ENCODE data around the gene CDC26.

Gene CDC26

GRCh38 chr9:113246928-113247327, 28.4 kb downstream of the CDC26 start:
- TF ChIP-seq, protein P1, sequence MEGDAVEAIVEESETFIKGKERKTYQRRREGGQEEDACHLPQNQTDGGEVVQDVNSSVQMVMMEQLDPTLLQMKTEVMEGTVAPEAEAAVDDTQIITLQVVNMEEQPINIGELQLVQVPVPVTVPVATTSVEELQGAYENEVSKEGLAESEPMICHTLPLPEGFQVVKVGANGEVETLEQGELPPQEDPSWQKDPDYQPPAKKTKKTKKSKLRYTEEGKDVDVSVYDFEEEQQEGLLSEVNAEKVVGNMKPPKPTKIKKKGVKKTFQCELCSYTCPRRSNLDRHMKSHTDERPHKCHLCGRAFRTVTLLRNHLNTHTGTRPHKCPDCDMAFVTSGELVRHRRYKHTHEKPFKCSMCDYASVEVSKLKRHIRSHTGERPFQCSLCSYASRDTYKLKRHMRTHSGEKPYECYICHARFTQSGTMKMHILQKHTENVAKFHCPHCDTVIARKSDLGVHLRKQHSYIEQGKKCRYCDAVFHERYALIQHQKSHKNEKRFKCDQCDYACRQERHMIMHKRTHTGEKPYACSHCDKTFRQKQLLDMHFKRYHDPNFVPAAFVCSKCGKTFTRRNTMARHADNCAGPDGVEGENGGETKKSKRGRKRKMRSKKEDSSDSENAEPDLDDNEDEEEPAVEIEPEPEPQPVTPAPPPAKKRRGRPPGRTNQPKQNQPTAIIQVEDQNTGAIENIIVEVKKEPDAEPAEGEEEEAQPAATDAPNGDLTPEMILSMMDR (IDR thresholded peaks at IDR 0.05; ENCODE audit: extremely low read depth, insufficient read depth, missing control alignments) = no peak
- no peak for DNase-seq (ENCODE audit: low spot score)
- in situ Hi-C loops (cut with MboI; ENCODE audit: low pct_unique_long_range_greater_than_20kb, low sequenced_read_pairs, unreplicated experiment) = no loop called here

- no peak for DNase-seq (ENCODE audit: low spot score)
- TF ChIP-seq, protein P1 (IDR thresholded peaks at IDR 0.05; ENCODE audit: extremely low read depth, insufficient read depth, missing control alignments) = no peak
- in situ Hi-C loops (cut with MboI; ENCODE audit: low pct_unique_long_range_greater_than_20kb, low sequenced_read_pairs, unreplicated experiment) = no loop called here
Observed at GRCh38 chr9:113245894-113246293, 29.5 kb downstream of the CDC26 start.

DNA sequence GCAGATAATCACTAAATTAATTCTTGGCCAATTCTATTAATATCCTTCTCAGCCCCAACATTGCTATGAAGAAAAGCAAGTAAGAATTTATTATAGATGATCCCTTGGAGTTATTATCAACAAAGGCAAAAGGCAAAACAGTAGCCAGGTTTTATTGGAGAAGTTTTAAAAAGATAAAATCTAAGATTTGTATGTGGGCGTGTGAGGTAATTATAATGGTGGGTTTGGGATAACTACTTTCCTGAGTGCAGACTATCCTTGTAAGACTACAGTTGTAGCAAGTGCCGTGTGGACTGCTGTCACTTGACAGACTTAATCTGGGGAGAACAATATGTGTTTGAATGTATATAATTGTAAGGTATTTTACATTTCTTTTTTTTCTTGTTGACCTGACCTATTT, 30.8 kb downstream of the CDC26 start:
- in situ Hi-C loops (cut with MboI; ENCODE audit: low pct_unique_long_range_greater_than_20kb, low sequenced_read_pairs, unreplicated experiment) = no loop called here
- TF ChIP-seq, protein P1 (IDR thresholded peaks at IDR 0.05; ENCODE audit: extremely low read depth, insufficient read depth, missing control alignments) = no peak
- DNase-seq (ENCODE audit: low spot score) = no peak

- TF ChIP-seq, protein P1 (IDR thresholded peaks at IDR 0.05; ENCODE audit: extremely low read depth, insufficient read depth, missing control alignments) = no peak
- no peak for DNase-seq (ENCODE audit: low spot score)
- in situ Hi-C loops (cut with MboI; ENCODE audit: low pct_unique_long_range_greater_than_20kb, low sequenced_read_pairs, unreplicated experiment) = no loop called here
Observed at GRCh38 chr9:113241161-113241560, 34.2 kb downstream of the CDC26 start.

DNA sequence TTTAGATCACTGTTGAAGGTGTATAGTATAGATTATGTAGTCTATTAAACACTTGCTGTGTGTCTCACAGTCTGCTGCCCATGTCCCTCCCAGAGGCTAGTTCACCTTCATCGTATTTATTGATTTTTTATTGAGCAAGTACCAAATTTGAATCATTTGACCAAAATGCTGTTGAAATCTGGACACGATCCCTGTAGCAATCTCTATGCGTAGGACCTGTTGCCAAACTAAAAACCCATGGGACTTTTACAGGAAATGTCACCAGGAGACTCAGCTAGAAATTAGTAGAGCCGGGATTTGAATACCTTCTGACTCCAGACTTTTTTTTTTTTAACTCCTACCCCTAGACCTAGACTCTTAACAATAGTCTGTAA, 36.5 kb downstream of the CDC26 start:
- TF ChIP-seq, protein P1 (IDR thresholded peaks at IDR 0.05; ENCODE audit: extremely low read depth, insufficient read depth, missing control alignments) = no peak
- in situ Hi-C loops (cut with MboI; ENCODE audit: low pct_unique_long_range_greater_than_20kb, low sequenced_read_pairs, unreplicated experiment) = no loop called here
- no peak for DNase-seq (ENCODE audit: low spot score)

DNA sequence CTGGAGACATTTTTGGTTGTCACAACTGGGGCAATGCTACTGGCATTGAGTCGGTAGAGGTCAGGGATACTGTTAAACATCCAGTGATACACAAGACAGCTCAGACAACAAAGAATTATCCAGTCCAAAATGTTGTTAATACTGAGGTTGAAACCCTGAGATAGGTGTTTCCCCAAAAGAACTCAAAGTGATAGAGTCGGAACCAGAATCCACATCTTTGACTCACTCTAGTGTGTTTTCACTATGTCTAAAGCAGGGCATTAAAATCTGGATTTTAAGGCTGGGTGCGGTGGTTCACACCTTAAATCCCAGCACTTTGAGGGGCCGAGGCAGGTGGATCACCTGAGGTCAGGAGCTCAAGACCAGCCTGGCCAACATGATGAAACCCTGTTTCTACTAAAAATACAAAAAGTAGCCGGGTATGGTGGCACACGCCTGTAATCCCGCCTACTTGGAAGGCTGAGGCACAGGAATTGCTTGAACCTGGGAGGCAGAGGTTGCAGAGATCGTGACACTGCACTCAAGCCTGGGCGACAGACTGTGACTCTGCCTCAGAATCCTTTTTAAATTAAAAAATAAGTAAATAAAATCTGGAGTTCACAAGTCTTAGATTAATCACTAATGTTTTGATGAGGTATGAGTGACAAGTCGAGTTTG, 37.0 kb downstream of the CDC26 start:
- DNase-seq (ENCODE audit: low spot score) = no peak
- TF ChIP-seq, protein P1 (IDR thresholded peaks at IDR 0.05; ENCODE audit: extremely low read depth, insufficient read depth, missing control alignments) = no peak
- in situ Hi-C loops (cut with MboI; ENCODE audit: low pct_unique_long_range_greater_than_20kb, low sequenced_read_pairs, unreplicated experiment) = no loop called here
